A549 treated with Hydrocortisone at 1 μM for 4 hours (cell line): Measurements from ENCODE around the gene C17orf107. TPM values are rescaled to one million over a fixed set of nuclear protein-coding genes. Genes with fewer than 3 reads are reported as not detected.

Experiments used
- total RNA-seq: library from RNA; stranded (reverse); fragments of 200-300 nt; extraction: Qiagen RNA extraction; gene quantifications from 5 replicates; pipeline ENCODE4 v1.2.3, GENCODE V29; 2022

C17orf107 gene
- 0.17 to 0.31 TPM (median 0.25 TPM) in 5 replicates for total RNA-seq

DNA sequence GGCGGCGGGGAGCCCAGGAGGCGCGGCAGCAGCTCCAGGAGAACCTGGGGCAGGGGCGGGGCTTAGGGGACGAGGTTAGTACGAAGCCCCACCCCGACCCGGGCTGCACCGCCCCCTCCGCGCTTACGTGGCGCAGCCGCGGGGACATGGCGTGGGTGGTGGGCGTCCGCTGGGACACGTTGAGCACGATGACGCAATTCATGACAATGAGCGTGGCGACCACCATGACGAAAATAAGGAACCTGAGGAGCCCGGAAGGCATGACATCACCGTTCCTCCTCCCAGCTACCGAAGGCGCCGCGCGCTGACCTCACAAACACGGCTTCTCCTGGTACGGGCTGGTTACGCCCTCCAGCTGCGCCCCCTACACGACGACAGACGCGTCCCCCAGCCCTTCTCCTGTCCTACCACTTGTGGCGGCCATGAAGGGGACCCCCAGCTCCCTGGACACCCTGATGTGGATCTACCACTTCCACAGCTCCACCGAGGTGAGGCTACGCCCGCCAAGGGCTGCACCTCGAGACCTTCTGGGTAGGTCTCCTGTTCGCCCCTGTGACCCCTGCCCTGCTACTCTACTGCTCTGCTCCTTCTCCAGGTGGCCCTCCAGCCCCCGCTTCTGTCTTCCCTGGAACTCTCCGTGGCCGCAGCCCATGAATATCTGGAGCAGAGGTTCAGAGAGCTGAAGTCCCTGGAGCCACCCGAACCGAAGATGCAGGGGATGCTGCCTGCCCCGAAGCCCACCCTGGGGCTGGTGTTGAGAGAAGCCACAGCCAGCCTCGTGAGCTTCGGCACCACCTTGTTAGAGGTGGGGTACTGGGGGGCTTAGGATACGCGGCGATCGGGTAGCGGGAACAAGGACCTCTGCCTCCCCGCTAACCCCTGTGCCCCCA, at the start of gene C17orf107:
Gene C17orf107, plus strand, starts transcription at position 196 of the 890 bp plus-strand sequence. Its CDS starts 227 bp downstream, at position 423.

DNA sequence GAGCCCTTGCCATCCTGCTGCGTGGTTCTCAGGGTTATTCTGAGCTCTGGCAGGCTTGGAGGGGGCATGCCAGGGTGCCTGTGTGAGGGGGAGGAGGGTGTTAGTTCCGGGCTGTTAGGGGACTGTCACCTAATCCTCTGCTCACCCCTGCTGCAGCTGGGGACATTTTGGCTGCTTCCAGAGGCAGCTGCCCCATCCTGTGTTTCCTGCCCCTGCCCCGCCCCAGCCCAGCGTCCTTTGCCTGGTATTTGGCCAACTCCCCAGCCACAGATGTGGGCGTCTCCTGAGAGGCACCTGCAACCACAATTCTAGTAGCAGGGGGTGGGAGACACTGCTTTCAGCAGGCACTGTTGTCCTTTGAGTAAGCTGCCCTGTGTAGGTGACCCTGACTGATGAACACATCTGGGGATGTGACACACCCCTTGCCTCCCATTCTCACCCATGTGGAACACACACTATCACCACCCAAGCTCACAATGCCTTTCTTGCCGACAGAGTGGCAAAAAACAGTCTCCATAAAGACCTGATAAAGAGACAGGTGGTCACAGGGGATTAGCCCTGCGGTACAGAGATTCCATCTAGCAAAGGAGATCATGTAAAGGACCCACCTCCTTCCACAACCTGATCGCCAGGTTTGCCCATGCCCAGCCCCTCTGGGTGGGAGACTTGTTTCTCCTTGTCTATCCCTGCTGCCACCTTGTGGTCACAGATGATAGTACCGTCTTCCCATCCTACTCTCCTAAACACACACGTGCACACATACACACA, 3.9 kb downstream of the C17orf107 start, which contains the start of gene CHRNE:
Gene CHRNE, minus strand, starts transcription at position 48 of the 768 bp plus-strand sequence. Its CDS starts 35 bp downstream, at position 13.

DNA sequence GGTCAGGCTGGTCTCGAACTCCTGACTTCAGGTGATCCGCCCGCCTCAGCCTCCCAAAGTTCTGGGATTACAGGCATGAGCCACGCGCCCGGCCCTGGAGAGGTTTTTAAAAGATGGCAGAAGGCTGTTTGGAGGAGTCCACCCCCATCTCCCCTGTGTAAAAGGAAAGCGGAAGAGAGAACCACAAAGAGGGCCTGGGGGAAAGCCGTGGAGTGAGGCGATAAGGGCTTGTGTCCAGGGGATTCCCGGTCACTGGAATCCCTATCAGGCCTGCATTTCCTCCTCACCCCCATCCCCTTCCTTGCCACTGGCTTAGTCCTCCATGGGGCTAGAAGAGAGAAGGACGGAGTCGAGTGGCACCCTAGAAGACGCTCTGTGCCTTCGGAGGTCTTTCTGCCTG, 32.6 kb downstream of the C17orf107 start, which contains the start of gene GP1BA:
Gene GP1BA, plus strand, starts transcription at position 315 of the 400 bp plus-strand sequence. CDS start 328 bp downstream, outside the sequence.

DNA sequence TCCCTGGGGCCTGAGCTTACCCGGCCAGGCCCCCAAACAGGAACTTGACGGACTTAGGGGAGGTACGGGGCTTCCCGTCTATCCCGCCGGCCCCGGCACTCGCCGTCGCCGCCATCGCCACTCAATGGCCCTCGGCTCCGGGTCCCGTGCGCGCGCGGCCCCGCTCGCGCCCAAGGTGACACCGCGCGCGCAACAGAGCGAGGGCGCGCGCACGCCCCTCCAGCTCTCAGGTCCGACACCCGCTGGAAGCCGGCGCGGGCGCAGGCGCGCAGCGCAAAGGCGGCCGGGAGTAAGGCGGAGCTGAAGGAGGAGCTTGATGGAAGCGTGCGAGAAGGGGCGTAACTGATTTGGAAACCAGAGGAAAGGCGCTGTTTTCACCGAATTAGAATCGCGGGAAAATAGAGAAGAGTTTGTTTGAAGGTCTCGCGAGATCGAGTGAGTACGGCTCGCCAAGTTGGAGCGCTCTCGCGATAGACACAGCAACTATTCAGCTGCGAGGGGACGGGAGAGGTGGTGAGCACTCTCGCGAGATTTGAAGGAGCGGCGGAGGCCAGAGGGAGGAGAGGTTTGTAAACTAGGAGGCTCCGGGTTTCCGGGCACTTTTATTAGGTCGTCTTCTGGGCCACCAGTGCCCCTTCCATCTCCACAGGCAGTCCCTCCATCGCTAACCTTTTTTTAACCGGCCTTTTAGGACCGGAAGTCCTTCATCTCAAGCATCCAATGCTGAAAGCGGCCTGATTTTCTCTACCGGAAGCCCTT, 40.6 kb downstream of the C17orf107 start, which contains the start of the genes RNF167 and SLC25A11:
Gene RNF167, plus strand, starts transcription at position 473 of the 759 bp plus-strand sequence. CDS start 642 bp downstream, outside the sequence.
Gene SLC25A11, minus strand, starts transcription at position 251 of the 759 bp plus-strand sequence. Its CDS starts 136 bp downstream, at position 115.

DNA sequence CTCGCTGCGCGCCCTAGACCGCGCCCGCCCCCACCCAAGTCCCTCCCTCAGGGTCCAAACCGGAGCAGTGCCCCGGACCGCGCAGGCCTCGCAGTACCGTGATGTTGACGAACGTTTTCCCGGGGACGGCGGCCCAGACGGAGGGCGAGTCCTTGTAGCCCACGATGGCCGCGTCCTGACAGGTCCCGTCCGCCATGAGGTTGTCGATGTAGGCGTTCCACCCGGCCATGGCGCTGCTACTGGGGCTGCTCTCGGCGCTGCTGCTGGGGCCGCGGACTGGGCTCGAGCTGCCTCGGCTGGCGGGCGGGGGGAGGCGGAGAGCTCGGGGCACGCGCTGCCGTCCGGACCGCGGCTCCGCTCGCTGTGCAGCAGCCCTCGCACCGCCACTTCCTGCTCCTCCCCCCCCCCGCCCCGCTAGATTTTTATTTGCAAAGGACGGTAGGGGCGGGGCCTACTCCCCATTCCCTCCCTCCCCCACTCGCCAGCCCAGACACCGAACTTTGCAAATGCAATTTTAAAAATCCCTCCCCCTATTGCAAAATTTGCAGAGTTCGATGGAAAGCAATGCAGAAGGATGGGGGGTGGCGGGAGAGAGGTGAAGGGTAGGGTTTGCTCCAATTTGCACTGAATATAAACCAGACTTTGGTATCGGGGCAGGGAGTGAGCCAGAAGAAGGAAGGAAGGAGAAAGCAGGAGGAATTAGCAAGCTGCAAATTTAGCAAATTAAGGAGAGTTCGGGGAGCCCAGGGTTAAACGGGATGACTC, 49.0 kb downstream of the C17orf107 start, which contains the start of gene PFN1:
Gene PFN1, minus strand, starts transcription at position 365 of the 765 bp plus-strand sequence. Its CDS starts 136 bp downstream, at position 229.

DNA sequence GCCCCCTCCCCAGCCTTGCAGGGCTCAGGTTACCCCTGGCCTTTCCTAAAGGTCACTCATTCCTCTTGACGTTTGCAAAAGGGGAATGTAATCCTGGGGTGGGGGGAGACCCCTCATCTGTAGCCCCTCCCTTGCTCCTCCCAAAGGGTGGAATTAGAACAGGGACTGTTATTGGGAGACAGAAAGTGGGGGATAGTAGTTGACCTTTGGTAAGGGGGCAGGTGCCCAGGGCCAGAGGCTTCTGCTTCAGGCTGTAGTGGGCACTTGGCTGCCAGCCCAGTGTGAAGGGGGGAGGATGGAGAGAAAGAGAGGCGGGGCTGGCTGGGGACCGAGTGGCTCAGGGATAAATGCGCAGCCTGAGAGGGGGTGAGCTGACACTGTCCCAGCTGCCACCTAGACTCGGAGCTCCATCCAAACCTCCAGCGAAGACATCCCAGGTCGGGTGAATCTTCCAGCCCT, 51.4 kb downstream of the C17orf107 start, which contains the start of gene ENO3:
Gene ENO3, plus strand, starts transcription at position 374 of the 459 bp plus-strand sequence. CDS start 711 bp downstream, outside the sequence.

Other genes with a start within 250 kb of the C17orf107 start
- gene PELP1, start 195.4 kb upstream of the C17orf107 start, total RNA-seq: 67.8 to 72.2 TPM (median 71.2 TPM) in 5 replicates
- gene ARRB2, start 188.9 kb upstream of the C17orf107 start, total RNA-seq: 48.0 to 63.1 TPM (median 54.3 TPM) in 5 replicates
- gene MED11, start 168.1 kb upstream of the C17orf107 start, total RNA-seq: 36.8 to 42.3 TPM (median 40.0 TPM) in 5 replicates
- 0.31 to 0.51 TPM (median 0.41 TPM) in 5 replicates for gene ZMYND15, start 159.7 kb upstream of the C17orf107 start, total RNA-seq
- gene CXCL16, start 159.6 kb upstream of the C17orf107 start, total RNA-seq: 13.6 to 19.1 TPM (median 15.5 TPM) in 5 replicates
- 0.21 to 1.0 TPM (median 0.47 TPM) in 5 replicates for gene TM4SF5, start 127.7 kb upstream of the C17orf107 start, total RNA-seq
- 0.41 to 1.1 TPM (median 0.74 TPM) in 5 replicates for gene VMO1, start 113.2 kb upstream of the C17orf107 start, total RNA-seq
- gene GLTPD2, start 110.6 kb upstream of the C17orf107 start, total RNA-seq: 0.10 TPM in 1 of 5 replicates, not detected in the others
- gene PSMB6, start 103.4 kb upstream of the C17orf107 start, total RNA-seq: 442 to 505 TPM (median 483 TPM) in 5 replicates
- gene PLD2, start 92.4 kb upstream of the C17orf107 start, total RNA-seq: 18.9 to 25.3 TPM (median 23.9 TPM) in 5 replicates
- gene MINK1, start 66.2 kb upstream of the C17orf107 start, total RNA-seq: 47.9 to 64.6 TPM (median 57.9 TPM) in 5 replicates
- 0.05 to 0.12 TPM (median 0.07 TPM) in 4 of 5 replicates, not detected in the other for gene CHRNE, start 3.6 kb downstream of the C17orf107 start, total RNA-seq
- gene GP1BA, start 32.7 kb downstream of the C17orf107 start, total RNA-seq: not detected in 5 replicates
- gene SLC25A11, start 40.5 kb downstream of the C17orf107 start, total RNA-seq: 59.5 to 69.3 TPM (median 66.9 TPM) in 5 replicates
- gene RNF167, start 40.7 kb downstream of the C17orf107 start, total RNA-seq: 86.0 to 136 TPM (median 116 TPM) in 5 replicates
- gene PFN1, start 49.0 kb downstream of the C17orf107 start, total RNA-seq: 2,071 to 2,769 TPM (median 2,761 TPM) in 5 replicates
- gene ENO3, start 51.6 kb downstream of the C17orf107 start, total RNA-seq: 43.2 to 51.8 TPM (median 45.9 TPM) in 5 replicates
- 66.5 to 79.2 TPM (median 70.5 TPM) in 5 replicates for gene SPAG7, start 68.3 kb downstream of the C17orf107 start, total RNA-seq
- gene CAMTA2, start 88.1 kb downstream of the C17orf107 start, total RNA-seq: 25.5 to 36.5 TPM (median 31.3 TPM) in 5 replicates
- gene INCA1, start 98.0 kb downstream of the C17orf107 start, total RNA-seq: 1.1 to 2.0 TPM (median 1.8 TPM) in 5 replicates
- 98.2 to 122 TPM (median 115 TPM) in 5 replicates for gene KIF1C, start 98.4 kb downstream of the C17orf107 start, total RNA-seq
- gene SLC52A1, start 135.9 kb downstream of the C17orf107 start, total RNA-seq: 0.54 to 1.2 TPM (median 0.73 TPM) in 5 replicates
- 0.94 to 1.3 TPM (median 1.1 TPM) in 5 replicates for gene ZFP3, start 178.9 kb downstream of the C17orf107 start, total RNA-seq
- 3.7 to 4.2 TPM (median 4.0 TPM) in 5 replicates for gene ZNF232, start 212.3 kb downstream of the C17orf107 start, total RNA-seq
- 0.02 TPM in 5 replicates for gene USP6, start 216.5 kb downstream of the C17orf107 start, total RNA-seq